ENCODE data around the gene THRB.

THRB gene

GRCh38 chr3:24494618-24495325, at the start of gene THRB:
Gene THRB (minus strand): TSS chr3:24494850.
- peak within 1 kb of the TSS; percentile 69 for H3K4me3 ChIP-seq (ENCODE audit: control insufficient read depth, low read depth, low read length)
- no peak for DNase-seq (ENCODE audit: low read depth)
- TF ChIP-seq CTCF (IDR thresholded peaks at IDR 0.05; ENCODE audit: control insufficient read depth, insufficient read depth, low read depth, low read length, missing control alignments), result peak; percentile 22

GRCh38 chr3:24541935-24542334, 47.3 kb upstream of the THRB start:
- no peak for DNase-seq (ENCODE audit: low read depth)
- no peak overlapping the region for H3K4me3 ChIP-seq (ENCODE audit: control insufficient read depth, low read depth, low read length)
- no peak for TF ChIP-seq CTCF (IDR thresholded peaks at IDR 0.05; ENCODE audit: control insufficient read depth, insufficient read depth, low read depth, low read length, missing control alignments)

GRCh38 chr3:24540821-24541220, 46.2 kb upstream of the THRB start:
- H3K4me3 ChIP-seq (ENCODE audit: control insufficient read depth, low read depth, low read length), result no peak overlapping the region
- TF ChIP-seq CTCF (IDR thresholded peaks at IDR 0.05; ENCODE audit: control insufficient read depth, insufficient read depth, low read depth, low read length, missing control alignments), result no peak
- no peak for DNase-seq (ENCODE audit: low read depth)

GRCh38 chr3:24539699-24540098, 45.0 kb upstream of the THRB start:
- no peak for TF ChIP-seq CTCF (IDR thresholded peaks at IDR 0.05; ENCODE audit: control insufficient read depth, insufficient read depth, low read depth, low read length, missing control alignments)
- no peak for DNase-seq (ENCODE audit: low read depth)
- no peak overlapping the region for H3K4me3 ChIP-seq (ENCODE audit: control insufficient read depth, low read depth, low read length)

- TF ChIP-seq CTCF (IDR thresholded peaks at IDR 0.05; ENCODE audit: control insufficient read depth, insufficient read depth, low read depth, low read length, missing control alignments), result no peak
- no peak overlapping the region for H3K4me3 ChIP-seq (ENCODE audit: control insufficient read depth, low read depth, low read length)
- no peak for DNase-seq (ENCODE audit: low read depth)
Measured at GRCh38 chr3:24538891-24539290, 44.2 kb upstream of the THRB start.

GRCh38 chr3:24533561-24534193, 39.0 kb upstream of the THRB start:
- TF ChIP-seq CTCF (IDR thresholded peaks at IDR 0.05; ENCODE audit: control insufficient read depth, insufficient read depth, low read depth, low read length, missing control alignments), result no peak
- no peak for DNase-seq (ENCODE audit: low read depth)
- no peak overlapping the region for H3K4me3 ChIP-seq (ENCODE audit: control insufficient read depth, low read depth, low read length)
